Activated effector memory CD4-positive, alpha-beta T cell treated with anti-CD3 and anti-CD28 coated beads, Interleukin-2, amount 50 U/mL, for 16 hours (primary cell): ENCODE results near the gene PLD3.
A peak's percentile ranks its signal among the peaks of the same experiment; 100 is the strongest.
"Not testable (repeated sequence)": the region's sequence is repeated elsewhere in the genome, so short reads cannot be mapped to it uniquely, and the experiment has no call there.

Experiments used
- DNase-seq: peaks from one replicate; pipeline ENCODE4 v3.0.0-alpha.2; 2020

Gene PLD3

GRCh38 chr19:40365613-40366401, 17.3 kb downstream of the PLD3 start:
- DNase-seq, result peak; percentile 78

GRCh38 chr19:40366697-40367561, 18.4 kb downstream of the PLD3 start:
- DNase-seq, result no peak

GRCh38 chr19:40367577-40368434, 19.3 kb downstream of the PLD3 start:
- no peak for DNase-seq

DNA sequence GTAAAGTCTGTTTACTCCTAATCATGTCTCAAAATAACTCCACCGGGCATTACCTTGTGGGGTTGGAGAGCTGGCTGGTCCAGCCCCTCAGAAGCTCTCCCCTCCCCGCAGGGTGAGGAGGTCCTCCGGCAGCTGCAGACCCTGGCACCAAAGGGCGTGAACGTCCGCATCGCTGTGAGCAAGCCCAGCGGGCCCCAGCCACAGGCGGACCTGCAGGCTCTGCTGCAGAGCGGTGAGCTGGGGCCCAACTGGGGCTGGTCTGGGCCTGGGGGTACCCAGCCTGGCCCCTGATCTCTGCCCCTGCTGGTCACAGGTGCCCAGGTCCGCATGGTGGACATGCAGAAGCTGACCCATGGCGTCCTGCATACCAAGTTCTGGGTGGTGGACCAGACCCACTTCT, 21.3 kb downstream of the PLD3 start:
- DNase-seq, result no peak

- not testable (repeated sequence) for DNase-seq
Observed at GRCh38 chr19:40370253-40370652, 21.8 kb downstream of the PLD3 start.

GRCh38 chr19:40370997-40371801, 22.7 kb downstream of the PLD3 start:
- DNase-seq, result no peak

GRCh38 chr19:40371802-40372122, 23.3 kb downstream of the PLD3 start:
- DNase-seq, result no peak

DNA sequence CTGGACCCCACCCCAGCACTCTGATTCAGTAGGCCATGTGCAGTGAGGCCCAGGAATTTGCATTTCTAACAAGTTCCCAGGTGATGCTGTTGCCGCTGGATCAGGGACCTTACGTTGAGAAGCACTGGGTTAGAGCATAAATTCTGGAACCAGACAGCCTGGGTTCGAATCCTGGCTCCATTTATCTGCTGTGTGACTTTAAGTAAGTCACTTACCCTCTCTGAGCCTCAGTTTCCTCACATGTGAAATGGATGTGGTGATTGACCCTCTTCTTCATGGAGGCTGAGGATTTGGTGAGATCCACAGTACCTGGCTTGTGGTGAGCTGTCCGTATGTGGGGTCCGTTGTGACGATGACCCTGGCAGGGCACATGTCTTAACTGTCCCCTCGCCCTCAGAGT, 25.6 kb downstream of the PLD3 start:
- no peak for DNase-seq

- no peak for DNase-seq
Observed at GRCh38 chr19:40376286-40376862, 27.9 kb downstream of the PLD3 start.

DNA sequence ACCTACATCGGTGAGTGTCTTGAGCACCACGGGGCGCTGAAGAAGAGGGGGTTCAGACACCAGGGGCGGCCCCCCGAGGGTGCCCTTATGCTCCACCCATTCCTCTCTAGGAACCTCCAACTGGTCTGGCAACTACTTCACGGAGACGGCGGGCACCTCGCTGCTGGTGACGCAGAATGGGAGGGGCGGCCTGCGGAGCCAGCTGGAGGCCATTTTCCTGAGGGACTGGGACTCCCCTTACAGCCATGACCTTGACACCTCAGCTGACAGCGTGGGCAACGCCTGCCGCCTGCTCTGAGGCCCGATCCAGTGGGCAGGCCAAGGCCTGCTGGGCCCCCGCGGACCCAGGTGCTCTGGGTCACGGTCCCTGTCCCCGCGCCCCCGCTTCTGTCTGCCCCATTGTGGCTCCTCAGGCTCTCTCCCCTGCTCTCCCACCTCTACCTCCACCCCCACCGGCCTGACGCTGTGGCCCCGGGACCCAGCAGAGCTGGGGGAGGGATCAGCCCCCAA, 29.4 kb downstream of the PLD3 start:
- DNase-seq, result no peak

GRCh38 chr19:40378509-40378908, 30.0 kb downstream of the PLD3 start:
- DNase-seq, result no peak

GRCh38 chr19:40379446-40380198, 31.1 kb downstream of the PLD3 start:
- DNase-seq, result no peak

GRCh38 chr19:40380199-40381037, 31.9 kb downstream of the PLD3 start:
- no peak for DNase-seq

DNA sequence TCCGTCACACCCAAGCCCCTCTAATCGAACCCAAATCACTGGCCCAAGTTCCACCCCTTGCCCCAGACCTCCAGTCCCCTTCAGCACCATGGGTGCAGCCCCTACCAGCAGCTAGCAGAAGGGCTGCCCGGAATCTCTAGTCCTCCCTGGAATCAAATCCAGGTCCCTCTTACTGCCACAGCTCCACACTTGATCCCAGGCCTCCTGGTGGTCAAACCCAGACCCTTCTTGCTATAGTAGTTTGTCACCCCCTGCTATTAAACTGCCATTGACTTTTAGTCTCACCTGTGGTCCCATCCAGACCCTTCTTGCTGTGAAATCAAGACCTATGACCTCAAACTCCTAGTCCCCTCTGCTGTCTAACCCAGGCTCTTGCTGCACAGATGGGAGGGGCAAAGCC, 32.8 kb downstream of the PLD3 start:
- no peak for DNase-seq

DNA sequence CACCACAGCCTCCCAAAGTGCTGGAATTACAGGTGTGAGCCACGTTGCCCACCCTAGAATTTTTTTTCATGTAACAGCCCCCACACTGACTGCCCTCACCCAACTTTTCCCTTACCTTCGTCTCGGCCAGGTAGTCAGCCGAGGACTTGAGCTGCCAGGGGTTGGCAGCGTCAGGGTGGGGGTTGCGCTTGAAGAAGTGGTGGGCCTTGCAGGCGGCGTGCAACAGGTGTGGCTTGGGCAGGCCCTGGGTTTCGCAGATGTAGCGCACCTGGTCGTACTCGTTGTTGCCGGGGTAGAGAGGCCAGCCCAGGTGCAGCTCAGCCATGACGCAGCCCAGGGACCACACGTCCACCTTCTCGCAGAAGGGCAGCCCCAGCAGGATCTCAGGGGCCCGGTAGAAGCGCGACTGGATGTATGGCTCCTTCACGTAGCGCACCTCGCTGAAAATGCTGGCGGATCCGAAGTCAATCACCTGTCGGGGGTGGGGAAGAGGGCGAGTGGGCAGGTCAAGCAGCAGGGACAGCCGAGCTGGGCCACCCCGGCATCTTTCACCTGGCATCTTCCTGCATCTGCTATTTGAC, 35.3 kb downstream of the PLD3 start:
- no peak for DNase-seq

DNA sequence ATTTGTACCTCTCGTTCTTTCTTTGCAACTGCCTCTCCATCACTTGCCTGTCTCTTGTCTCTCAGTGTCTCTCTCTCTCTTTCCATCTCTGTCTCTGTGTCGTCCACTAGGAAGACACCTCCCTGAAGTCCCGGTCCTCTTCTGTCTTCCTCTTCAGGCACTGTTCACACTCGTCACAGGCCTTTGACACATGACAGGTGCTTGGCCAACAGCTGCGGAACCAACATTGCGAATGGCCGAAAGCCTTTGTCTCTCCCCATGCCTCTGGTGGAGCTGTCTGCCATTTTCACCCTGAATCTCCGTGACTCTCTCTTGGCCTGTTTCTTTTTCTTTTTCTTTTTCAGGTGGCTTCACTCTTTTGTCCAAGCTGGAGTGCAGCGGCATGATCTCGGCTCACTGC, 38.7 kb downstream of the PLD3 start:
- no peak for DNase-seq

- no peak for DNase-seq
Observed at GRCh38 chr19:40388481-40388880, 40.0 kb downstream of the PLD3 start.

GRCh38 chr19:40389404-40390083, 41.0 kb downstream of the PLD3 start:
- DNase-seq, result no peak

DNA sequence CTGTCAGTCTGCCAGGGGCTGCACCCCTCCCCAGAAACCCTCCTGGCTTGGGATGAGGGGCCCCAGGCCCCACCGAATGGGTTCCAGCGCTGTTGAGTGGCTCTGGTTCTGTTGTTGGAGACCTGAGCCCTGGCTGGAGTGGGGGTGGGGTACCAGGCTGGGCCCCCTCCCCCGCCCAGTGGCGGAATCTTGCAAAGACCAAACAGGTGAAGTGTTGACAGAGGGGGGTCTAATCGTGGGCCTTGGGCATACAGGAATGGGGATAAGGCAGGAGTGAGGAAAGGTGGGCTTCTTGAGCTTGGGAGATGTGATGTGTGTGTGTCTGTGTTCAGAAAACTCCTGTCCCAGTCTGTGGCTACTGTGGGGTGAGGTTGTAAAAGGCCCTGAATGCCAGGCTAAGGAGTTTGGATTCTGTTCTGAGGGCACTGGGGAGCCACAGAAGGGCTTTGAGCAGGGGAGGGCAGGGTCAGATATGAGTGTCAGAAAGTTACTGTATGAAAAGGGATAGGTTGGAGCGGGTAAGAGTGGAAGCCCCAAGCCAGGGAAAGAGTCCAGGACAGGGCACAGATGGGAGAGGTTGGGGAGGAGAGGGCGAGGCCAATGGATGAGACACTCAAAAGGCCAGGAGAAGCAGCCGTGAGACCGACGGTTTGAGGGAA, 41.7 kb downstream of the PLD3 start, which contains the start of gene HIPK4:
Gene HIPK4, minus strand, starts transcription at position 98 of the 659 bp plus-strand sequence. CDS start 279 bp downstream, outside the sequence.
- DNase-seq, result no peak
